GM12892 (cell line): ENCODE measurements around the gene ATG16L1.

Source experiments
- POLR2A ChIP-seq: IDR thresholded peaks from 2 replicates; pipeline ENCODE4 v1.6.1; 2011; ENCODE audit warnings: low read depth, low read length, control low read depth
- POLR2AphosphoS5 ChIP-seq: IDR thresholded peaks from 2 replicates; pipeline ENCODE4 v1.6.1; 2011; ENCODE audit warnings: low read depth, low read length, control low read depth
- TAF1 ChIP-seq: IDR thresholded peaks from 2 replicates; pipeline ENCODE4 v1.6.1; 2011; ENCODE audit warnings: low read depth, mild to moderate bottlenecking, control low read depth, low read length, borderline replicate concordance

GRCh38 chr2:233280114-233280693, 28.7 kb downstream of the ATG16L1 start:
- TF ChIP-seq POLR2A = no peak
- TF ChIP-seq POLR2AphosphoS5 = no peak
- TF ChIP-seq TAF1 = no peak
